ENCODE results near the gene FAM120A.
A peak's percentile ranks its signal among the peaks of the same experiment; 100 is the strongest.
"Not testable (repeated sequence)": the region's sequence is repeated elsewhere in the genome, so short reads cannot be mapped to it uniquely, and the experiment has no call there.

The FAM120A gene

GRCh38 chr9:93450945-93451815 lies at the start of gene FAM120A:
TSS of gene FAM120A (plus strand) at chr9:93451685. CDS start at chr9:93451916, 231 bp downstream.
- peak; percentile 50 to 55 (median 51) for DNase-seq (ENCODE audit: low read depth in 3 of 3)

DNA sequence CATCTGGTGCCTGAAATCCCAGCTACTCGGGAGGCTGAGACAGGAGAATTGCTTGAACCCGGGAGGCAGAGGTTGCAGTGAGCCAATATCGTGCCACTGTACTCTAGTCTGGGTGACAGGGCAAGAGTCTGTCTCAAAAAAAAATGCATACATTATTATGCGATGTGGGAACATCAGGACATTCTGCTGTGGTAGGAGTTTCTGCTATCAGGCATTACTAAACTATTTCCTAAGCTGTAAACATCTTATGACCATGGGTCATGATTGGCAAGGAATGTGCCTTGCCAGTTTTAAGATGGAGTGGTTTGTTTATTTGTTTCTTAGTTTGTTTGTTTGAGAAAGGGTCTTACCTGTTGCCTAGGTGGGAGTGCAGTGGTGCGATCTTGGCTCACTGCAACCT lies 45.1 kb upstream of the FAM120A start:
- no peak for DNase-seq (ENCODE audit: low read depth in 3 of 3)

DNA sequence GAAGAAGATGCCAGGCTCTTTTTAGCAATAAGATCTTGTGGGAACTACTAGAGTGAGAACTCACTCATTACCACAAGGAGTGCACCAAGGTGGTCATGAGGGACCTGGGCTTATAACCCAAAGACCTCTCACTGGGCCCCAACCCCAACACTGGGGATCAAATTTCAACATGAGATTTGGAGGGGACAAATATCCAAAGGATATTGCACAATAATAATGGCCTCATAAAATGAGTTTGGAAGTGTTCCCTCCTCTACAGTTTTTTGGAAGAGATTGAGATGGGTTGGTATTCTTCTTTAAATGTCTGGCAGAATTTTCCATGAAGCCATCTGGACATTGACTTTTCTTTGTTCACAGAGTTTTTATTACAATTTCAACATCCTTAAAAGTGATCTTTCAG lies 38.0 kb upstream of the FAM120A start:
- DNase-seq (ENCODE audit: low read depth in 3 of 3): no peak

DNA sequence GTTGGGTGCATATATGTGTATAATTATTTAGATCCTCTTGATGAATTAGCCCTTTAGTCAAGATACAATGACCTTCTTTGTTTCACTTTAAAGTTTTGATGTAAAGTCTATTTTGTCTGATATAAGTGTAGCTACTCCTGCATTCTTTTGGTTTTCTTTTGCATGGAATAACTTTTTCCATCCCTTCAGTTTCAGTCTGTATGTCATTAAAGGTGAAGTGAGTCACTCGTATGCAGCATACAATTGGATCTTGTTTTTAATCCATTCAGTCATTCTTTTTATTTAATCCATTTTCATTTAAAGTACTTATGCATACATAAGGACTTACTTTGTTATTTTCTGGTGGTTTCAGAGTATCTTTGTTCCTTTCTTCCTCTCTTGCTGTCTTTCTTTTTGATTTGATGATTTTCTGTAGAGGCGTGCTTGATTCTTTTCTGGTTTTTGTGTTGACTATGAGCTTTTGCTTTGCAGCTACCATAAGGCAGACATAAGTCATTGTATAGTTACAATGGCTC lies 36.3 kb upstream of the FAM120A start:
- DNase-seq (ENCODE audit: low read depth in 3 of 3): no peak

- no peak for DNase-seq (ENCODE audit: low read depth in 3 of 3)
These were observed 34.8 kb upstream of the FAM120A start for GRCh38 chr9:93416530-93417235.

DNA sequence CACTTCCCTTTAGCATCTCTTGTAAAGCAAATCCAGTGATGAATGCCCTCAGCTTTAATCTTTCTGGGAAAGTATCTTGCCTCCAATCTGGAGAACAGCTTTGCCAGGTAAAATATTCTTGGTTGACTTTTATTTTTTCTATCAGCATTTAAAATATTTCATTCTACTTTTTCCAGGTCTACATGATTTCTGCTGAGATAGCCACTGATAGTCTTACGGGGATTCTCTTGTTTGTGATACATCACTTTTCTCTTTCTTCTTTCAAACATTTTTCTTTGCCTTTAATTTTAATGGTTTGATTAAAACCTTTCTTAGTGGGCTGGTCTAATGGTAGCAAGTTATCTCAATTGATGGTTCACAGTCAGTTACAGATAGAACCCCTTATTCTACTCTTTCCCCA lies 33.9 kb upstream of the FAM120A start:
- DNase-seq (ENCODE audit: low read depth in 3 of 3): no peak

GRCh38 chr9:93419023-93419422 lies 32.5 kb upstream of the FAM120A start:
- DNase-seq (ENCODE audit: low read depth in 3 of 3): no peak

DNA sequence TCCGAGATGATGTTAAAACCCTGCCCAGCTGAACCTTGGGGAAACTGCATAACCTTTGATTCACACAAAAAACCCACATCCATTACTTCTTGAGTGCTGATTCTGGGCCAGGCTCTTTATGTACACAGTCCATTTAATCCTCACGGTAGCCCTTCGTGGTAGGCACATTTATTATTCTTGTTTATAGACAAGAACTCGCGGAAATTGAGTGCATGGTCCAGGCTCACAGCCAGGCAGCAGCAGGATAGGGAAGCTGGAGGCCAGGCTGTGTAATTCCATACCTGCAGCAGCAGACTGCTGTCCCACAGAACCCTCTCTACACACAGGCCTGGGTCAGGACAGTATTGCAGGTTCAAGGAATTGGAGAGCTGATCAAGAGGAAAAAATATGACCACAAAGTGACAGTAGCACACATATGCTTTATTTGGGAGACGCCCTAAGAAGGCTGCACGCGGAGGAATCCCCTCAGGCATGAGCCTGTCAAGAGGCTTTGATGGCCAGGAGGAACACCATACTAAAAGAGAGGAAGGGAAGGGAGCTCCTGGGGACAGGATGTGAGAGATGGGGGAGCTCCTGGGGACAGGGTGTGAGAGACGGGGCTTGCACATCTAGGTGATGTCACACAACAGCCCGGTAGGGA lies 28.4 kb upstream of the FAM120A start:
- no peak for DNase-seq (ENCODE audit: low read depth in 3 of 3)

DNA sequence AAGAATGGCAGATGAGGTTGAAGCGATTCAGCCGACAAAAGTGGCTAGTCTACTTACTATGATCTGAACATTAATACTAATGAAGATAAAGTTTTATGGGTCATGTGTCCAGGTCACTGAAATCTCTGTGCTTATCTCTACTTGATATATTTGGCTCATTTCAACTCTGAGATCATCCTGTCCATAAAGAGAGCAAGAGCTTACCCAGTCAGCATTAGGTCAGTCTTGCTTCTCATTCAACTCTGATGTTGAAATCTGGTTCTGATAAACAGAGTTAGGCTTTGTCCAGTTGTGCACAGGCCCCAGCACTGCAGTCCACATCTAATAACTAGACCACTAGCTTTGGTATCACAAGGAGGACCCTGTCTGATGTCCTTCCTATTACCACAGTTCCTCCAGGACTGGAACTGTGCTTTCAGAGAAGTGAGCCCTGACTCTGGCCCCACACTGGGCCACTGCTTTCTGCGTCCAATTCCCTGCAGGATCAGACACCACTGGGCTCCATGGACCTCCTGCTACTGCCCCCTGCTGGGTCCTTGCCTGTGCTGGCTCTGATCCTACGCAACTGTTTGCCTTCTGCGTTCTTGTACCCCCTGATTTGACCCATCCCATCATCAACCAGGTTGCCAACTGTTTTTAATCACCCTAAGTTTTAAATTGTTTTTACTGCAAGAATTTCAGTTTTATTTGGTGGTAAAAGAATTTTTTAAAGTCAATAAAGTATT lies 23.7 kb upstream of the FAM120A start:
- no peak for DNase-seq (ENCODE audit: low read depth in 3 of 3)

DNA sequence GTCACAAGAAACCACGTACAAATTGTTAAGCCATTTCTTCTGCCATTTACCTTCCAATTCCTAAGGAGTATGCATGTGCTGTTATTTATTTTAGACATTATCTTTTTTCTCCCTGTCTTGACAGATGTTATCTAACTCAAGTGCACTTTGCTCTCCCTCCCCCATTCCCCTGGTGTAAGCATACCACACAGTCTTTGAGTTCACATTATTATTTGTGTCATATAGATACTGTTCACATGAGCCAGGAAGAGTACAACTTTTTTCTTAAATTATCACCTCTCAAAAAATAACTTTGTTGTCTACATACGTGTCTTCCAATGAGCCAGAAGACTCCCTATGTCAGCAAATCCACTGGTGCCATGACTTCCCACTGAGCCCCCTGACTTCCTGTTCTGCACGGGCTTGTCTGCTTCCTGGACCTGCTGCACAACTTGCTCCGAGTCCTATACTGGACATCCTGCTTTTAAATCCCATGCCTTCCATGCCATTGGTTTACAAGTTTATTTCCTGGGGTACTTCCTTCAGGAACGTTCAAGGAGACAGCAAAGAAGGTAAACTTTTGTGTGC lies 19.9 kb upstream of the FAM120A start:
- DNase-seq (ENCODE audit: low read depth in 3 of 3): no peak

GRCh38 chr9:93432964-93433363 lies 18.5 kb upstream of the FAM120A start:
- DNase-seq (ENCODE audit: low read depth in 3 of 3): no peak

DNA sequence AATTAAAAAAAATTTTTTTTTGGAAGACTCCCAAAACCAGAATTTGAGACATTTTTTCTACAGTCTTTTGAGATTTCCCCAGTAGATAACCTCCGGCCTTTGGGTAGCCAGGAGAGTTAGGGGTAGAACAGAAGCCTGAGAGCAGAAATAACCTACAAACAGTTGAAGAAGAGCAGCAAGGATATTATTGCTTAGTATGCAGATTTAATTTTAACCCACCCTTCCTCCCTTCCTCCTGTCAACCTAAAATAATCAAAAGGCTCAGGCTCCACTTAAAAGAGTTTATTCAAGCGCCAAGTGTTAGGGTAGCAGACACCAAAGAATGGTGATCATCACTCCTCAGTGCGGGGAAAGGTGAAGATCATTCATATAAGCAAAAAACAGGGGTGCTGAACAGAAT lies 17.4 kb upstream of the FAM120A start:
- DNase-seq (ENCODE audit: low read depth in 3 of 3): no peak

GRCh38 chr9:93435386-93435785 lies 16.1 kb upstream of the FAM120A start:
- DNase-seq (ENCODE audit: low read depth in 3 of 3): no peak

GRCh38 chr9:93436218-93436617 lies 15.3 kb upstream of the FAM120A start:
- DNase-seq (ENCODE audit: low read depth in 3 of 3): no peak

GRCh38 chr9:93436655-93437407 lies 14.7 kb upstream of the FAM120A start:
- no peak for DNase-seq (ENCODE audit: low read depth in 3 of 3)

- DNase-seq (ENCODE audit: low read depth in 3 of 3): no peak
These were observed 13.5 kb upstream of the FAM120A start for GRCh38 chr9:93437996-93438395.

DNA sequence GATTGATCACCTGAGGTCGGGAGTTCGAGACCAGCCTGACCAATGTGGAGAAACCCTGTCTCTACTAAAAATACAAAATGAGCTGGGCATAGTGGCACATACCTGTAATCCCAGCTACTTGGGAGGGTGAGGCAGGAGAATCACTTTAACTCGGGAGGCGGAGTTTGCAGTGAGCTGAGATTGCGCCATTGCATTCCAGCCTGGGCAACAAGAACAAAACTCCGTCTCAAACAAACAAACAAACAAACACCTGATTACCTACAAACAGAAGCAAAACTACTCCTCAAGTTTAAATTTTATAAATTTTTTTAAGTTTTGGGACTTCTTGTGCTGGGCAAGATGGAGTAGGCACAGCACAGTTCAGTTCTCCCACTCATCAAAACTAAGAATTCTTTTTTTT lies 12.2 kb upstream of the FAM120A start:
- not testable (repeated sequence) for DNase-seq (ENCODE audit: low read depth in 3 of 3)

DNA sequence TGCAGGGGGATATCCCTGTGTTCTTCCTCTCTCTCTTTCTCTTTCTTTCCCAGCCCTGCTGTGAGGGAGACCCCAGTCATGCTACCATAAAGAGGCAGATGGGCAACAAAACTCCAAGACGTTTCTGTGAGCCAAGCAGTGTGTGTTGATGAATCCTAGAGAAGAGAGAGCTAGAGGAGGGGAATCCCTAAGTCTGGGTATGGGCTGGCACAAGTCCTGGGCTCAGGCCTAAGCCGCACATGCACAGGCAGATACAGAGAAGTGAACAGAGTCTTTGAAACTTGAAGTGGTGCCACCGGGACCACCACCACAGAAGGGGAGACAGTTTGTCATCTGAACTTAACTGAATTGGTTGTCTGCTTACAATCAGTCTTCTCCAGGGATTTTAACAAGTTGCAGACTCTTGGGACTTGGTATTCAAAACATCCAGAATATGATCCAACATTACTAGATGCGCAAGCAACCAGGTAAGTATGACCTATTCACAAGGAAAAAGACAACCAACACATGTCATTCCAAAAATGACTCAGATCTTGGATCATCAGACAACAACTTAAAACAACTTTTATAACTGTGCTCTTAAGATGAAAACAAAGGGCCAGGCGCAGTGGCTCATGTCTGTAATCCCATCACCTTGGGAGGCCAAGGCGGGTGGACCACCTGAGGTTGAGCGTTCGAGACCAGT lies 10.4 kb upstream of the FAM120A start:
- DNase-seq (ENCODE audit: low read depth in 3 of 3): no peak

DNA sequence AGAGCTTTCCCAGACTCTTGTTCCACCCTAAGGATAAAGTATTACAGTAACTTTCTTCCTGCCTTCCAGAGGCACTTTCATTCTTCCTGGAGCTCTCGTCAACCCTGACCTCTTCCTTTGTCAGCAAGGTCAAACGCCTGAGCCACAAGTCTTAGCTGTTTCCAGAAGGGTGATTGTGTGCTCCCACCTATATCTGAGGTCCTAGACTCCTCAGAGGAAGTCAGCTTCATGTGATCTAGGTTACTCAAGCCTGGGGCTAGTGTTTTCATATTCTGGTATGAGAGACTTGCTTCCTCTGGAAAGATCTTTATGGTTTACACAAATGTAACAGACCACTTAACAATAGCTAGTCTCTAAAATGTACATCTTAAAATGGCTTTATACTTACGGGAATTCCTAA lies 5.4 kb upstream of the FAM120A start:
- no peak for DNase-seq (ENCODE audit: low read depth in 3 of 3)

GRCh38 chr9:93447655-93448054 lies 3.8 kb upstream of the FAM120A start:
- DNase-seq (ENCODE audit: low read depth in 3 of 3): no peak

Measured in stimulated activated CD4-positive, alpha-beta T cell treated with anti-CD3 and anti-CD28 coated beads, TNF-alpha, amount 100 ng/mL, for 4 hours (primary cell).